NB4 (cell line): ENCODE data around the gene ACTN1.

Experiments used
- DNase-seq: peaks from one replicate; pipeline ENCODE4 v3.0.0; 2010; ENCODE audit warnings: low read depth
- H3K4me3 ChIP-seq: one replicate; pipeline ENCODE4 v1.5.1; 2011; ENCODE audit warnings: mild to moderate bottlenecking, low read depth, low read length, moderate library complexity
- MAX ChIP-seq: IDR thresholded peaks from 2 replicates; pipeline ENCODE4 v1.6.1; 2011; ENCODE audit warnings: low read depth, low read length
- MYC ChIP-seq: IDR thresholded peaks from 2 replicates; pipeline ENCODE4 v1.6.1; 2011; ENCODE audit warnings: low read depth, low read length
- POLR2A ChIP-seq: IDR thresholded peaks from 2 replicates; pipeline ENCODE4 v1.6.1; 2011; ENCODE audit warnings: mild to moderate bottlenecking; ENCODE audit not compliant: insufficient read length; ENCODE audit errors: extremely low read depth
- TF ChIP-seq, protein P1 (sequence below): IDR thresholded peaks from one replicate; pipeline ENCODE4 v1.5.1; 2012; ENCODE audit warnings: low read depth, low read length

The ACTN1 gene

DNA sequence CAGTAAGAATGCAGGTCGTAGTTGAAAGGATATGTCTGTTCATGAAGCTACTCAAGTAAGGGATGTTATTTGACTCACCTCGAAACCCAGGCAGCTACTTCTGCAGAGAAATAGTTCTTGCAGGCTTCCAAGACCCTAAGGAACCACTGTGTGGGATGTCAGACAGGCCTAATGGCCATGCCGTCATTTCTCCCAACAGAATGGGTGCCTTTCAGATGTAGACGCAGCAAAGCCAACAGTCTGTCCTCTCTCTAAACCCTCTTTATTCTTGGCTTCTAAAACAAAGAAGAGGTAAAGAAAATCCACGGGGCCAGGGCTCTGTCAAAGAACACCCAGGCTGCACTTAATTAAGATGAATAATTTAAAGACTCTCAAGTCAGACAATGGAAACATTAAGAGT lies 19.0 kb upstream of the ACTN1 start:
- DNase-seq = no peak
- no peak overlapping the region for H3K4me3 ChIP-seq
- TF ChIP-seq MAX (no peak), POLR2A (no peak), MYC (no peak)
- TF ChIP-seq, protein P1, sequence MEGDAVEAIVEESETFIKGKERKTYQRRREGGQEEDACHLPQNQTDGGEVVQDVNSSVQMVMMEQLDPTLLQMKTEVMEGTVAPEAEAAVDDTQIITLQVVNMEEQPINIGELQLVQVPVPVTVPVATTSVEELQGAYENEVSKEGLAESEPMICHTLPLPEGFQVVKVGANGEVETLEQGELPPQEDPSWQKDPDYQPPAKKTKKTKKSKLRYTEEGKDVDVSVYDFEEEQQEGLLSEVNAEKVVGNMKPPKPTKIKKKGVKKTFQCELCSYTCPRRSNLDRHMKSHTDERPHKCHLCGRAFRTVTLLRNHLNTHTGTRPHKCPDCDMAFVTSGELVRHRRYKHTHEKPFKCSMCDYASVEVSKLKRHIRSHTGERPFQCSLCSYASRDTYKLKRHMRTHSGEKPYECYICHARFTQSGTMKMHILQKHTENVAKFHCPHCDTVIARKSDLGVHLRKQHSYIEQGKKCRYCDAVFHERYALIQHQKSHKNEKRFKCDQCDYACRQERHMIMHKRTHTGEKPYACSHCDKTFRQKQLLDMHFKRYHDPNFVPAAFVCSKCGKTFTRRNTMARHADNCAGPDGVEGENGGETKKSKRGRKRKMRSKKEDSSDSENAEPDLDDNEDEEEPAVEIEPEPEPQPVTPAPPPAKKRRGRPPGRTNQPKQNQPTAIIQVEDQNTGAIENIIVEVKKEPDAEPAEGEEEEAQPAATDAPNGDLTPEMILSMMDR = no peak

GRCh38 chr14:68995731-68996130 lies 16.6 kb upstream of the ACTN1 start:
- no peak for DNase-seq
- TF ChIP-seq, protein P1 = no peak
- TF ChIP-seq POLR2A = no peak
- no peak for TF ChIP-seq MYC
- TF ChIP-seq MAX = no peak
- H3K4me3 ChIP-seq = no peak overlapping the region

GRCh38 chr14:68994056-68994455 lies 15.0 kb upstream of the ACTN1 start:
- H3K4me3 ChIP-seq = no peak overlapping the region
- no peak for DNase-seq
- TF ChIP-seq MYC = no peak
- TF ChIP-seq MAX = no peak
- TF ChIP-seq, protein P1 = no peak
- no peak for TF ChIP-seq POLR2A

DNA sequence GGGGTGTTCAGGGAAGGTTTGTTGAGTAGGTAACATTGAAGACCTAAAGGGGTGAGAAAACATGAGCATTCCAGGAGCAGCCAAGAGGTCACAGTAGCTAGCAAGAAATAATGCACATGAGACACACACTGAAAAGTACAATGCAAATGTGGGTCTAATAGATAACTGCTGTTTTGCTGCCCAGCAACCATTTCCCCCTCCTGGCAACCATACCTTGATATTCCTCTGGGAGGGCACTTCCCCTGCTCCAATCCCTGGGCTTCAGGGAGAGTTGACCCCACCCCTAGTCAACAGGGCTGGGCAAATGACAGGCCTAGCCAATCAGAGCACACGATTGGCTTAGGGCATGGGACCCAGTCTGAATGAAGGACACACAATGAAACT lies 8.5 kb upstream of the ACTN1 start:
- no peak overlapping the region for H3K4me3 ChIP-seq
- peak; percentile 45 for DNase-seq
- TF ChIP-seq, protein P1 = no peak
- TF ChIP-seq POLR2A (no peak), MYC (no peak), MAX (no peak)

DNA sequence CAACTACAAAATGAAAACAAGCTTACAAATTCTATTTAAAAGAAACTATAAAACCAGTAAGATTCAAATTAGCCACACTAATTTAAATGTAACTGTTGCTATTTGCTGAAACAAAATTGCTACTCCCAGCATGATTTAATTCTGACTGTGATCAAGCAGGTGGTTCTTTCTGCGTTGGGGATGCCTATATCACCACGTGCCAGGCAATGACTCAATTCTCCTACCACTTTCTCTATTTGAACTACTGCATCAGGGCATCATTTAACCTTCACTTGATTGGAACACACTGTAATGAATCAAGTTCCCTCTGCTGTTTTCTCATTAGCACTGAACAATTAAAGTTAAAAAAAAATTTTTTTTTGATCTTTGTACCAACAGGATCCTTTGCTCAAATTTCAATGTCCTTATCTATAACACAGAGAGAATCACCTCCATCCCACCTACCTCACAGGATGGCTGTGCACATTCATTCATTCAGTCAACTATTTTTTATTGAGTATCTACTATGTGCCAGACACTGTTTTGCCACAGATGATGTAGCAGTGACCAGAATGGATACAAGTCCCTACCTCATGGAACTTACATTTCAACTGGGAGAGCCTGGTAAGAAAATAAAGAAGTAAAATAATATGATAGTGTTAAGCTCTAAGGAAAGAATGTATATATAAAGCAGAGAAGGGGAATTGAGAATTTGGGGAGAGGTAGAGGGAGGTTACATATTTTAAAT lies 8.0 kb upstream of the ACTN1 start:
- DNase-seq = no peak
- no peak overlapping the region for H3K4me3 ChIP-seq
- TF ChIP-seq MYC (no peak), POLR2A (no peak), MAX (no peak)
- TF ChIP-seq, protein P1 = no peak
